Stomach smooth muscle (tissue), 2 donors: ENCODE data around the gene CKMT2.
"Not testable (repeated sequence)": the region's sequence is repeated elsewhere in the genome, so short reads cannot be mapped to it uniquely, and the experiment has no call there.

ENCODE experiments used
- H3K27ac ChIP-seq: one replicate; pipeline ENCODE4 v1.7.0; 2013; ENCODE audit warnings: mild to moderate bottlenecking, low read length, inconsistent platforms
- H3K27me3 ChIP-seq, 2 donors: one replicate each; pipeline ENCODE4 v1.7.0; 2013; ENCODE audit warnings: low read length in 2 of 2; ENCODE audit not compliant: insufficient read depth in 2 of 2, control insufficient read depth in 1 of 2
- H3K36me3 ChIP-seq, 2 donors: one replicate each; pipeline ENCODE4 v1.7.0; 2013; ENCODE audit warnings: low read length in 2 of 2; ENCODE audit not compliant: control insufficient read depth in 2 of 2, insufficient read depth in 2 of 2
- H3K4me1 ChIP-seq: one replicate; pipeline ENCODE4 v1.7.0; 2013; ENCODE audit warnings: low read length; ENCODE audit not compliant: control insufficient read depth, insufficient read depth
- H3K4me3 ChIP-seq, 2 donors: one replicate each; pipeline ENCODE4 v1.7.0; 2013; ENCODE audit warnings: low read length in 2 of 2
- H3K9ac ChIP-seq, 2 donors: one replicate each; pipeline ENCODE4 v1.7.0; 2013; ENCODE audit warnings: low read length in 2 of 2, mild to moderate bottlenecking in 1 of 2
- H3K9me3 ChIP-seq, 2 donors: one replicate each; pipeline ENCODE4 v1.7.0; 2013; ENCODE audit warnings: low read length in 2 of 2; ENCODE audit not compliant: control insufficient read depth in 2 of 2
- donor health status: healthy.
- donor health status: Pancreatic carcinoma.

CKMT2 gene

DNA sequence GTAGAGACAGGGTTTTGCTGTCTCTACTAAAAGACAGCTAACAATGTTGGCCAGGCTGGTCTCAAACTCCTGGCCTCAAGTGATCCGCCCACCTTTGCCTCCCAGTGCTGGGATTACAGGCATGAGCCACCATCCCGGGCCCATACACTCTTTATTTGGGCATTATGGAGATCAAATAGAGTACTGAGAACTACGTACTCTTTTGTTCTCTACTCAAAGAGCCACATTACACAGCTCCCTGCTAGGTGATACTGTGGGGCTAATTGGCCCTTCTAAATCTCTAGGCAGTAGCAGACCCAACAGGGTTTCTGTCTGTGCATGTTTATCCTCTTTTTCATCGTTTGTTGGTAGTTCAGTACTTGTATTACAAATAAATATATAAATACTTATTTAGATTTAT, 16.1 kb downstream of the CKMT2 start:
- Histone ChIP-seq H3K4me1 (peaks cover 11% of the 10 kb centered on the region), H3K36me3 (peaks cover under 1 to 20% of the 10 kb centered on the region in 2 donors), H3K9me3 (no peaks in the 10 kb centered on the region), H3K27me3 (no peaks in the 10 kb centered on the region), H3K9ac (no peak overlapping the region), H3K27ac (no peak overlapping the region), H3K4me3 (no peak overlapping the region)

DNA sequence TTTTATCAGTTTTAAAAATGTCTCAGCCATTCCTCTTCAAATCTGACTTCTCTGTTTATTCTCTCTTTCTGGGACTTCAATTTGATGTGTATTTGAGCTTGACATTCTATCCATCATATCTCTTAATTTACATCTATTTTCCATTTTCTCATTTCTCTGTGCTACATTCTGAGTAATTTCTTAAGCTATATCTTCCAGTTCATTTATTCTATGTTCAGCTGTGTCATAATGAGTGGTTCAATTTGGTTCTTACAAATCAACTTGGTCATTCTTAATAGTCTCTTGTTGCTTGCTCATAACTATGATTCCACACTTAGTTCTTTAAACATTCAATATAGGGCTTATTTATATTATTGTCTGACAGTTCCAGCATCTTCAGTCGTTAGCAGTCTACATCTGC, 16.9 kb downstream of the CKMT2 start:
- H3K27ac ChIP-seq: no peak overlapping the region
- H3K36me3 ChIP-seq: peaks cover 7 to 28% of the 10 kb centered on the region in 2 donors
- H3K4me1 ChIP-seq: peaks cover 11% of the 10 kb centered on the region
- no peak overlapping the region for H3K4me3 ChIP-seq
- no peak overlapping the region for H3K9ac ChIP-seq
- H3K27me3 ChIP-seq: no peaks in the 10 kb centered on the region
- H3K9me3 ChIP-seq: no peaks in the 10 kb centered on the region

DNA sequence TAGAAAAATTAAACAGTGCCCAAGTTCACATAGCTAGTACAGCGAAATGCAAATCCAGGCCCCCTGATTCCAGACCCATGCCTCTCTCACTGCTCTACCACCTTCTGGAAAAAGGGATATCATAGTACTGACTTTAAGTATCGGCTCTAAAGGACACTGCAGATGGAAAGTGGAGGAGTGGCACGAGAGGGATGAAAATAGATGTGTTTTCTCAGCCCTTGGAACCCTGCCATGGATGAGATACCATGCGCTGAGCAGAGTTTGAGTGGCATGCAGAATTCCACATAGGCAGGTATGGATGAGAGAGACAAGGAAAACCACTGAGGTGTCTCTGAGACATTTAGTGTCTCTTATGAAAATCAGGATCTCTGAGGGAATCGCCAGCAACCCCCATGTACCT, 18.8 kb downstream of the CKMT2 start:
- Histone ChIP-seq H3K4me1 (peaks cover 5% of the 10 kb centered on the region), H3K9ac (no peak overlapping the region), H3K9me3 (no peaks in the 10 kb centered on the region), H3K36me3 (peaks cover 10 to 31% of the 10 kb centered on the region in 2 donors), H3K4me3 (no peak overlapping the region), H3K27ac (no peak overlapping the region), H3K27me3 (no peaks in the 10 kb centered on the region)

DNA sequence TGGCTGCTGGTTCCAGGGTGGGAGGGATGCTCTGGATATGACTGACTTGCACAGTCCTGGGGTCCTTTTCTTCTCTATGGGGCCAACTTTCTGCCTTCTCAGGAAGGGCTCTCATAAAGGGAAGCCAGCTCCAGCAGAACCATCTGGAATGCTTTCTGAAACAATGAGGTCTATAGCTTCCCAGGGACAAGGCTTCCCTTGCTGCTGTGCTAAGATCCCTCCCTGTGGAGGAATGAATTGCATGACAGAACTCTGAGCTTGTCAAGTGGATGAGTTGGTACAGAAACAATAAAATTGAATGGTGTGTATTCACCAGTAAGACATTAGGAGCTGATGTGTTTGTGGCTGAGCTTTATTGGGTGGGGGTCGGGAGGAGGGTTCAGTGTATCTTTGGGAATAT, 19.8 kb downstream of the CKMT2 start:
- H3K4me1 ChIP-seq: peaks cover 4% of the 10 kb centered on the region
- no peak overlapping the region for H3K9ac ChIP-seq
- H3K27ac ChIP-seq: no peak overlapping the region
- no peak overlapping the region for H3K4me3 ChIP-seq
- H3K9me3 ChIP-seq: no peaks in the 10 kb centered on the region
- peaks cover 10 to 31% of the 10 kb centered on the region in 2 donors for H3K36me3 ChIP-seq
- H3K27me3 ChIP-seq: no peaks in the 10 kb centered on the region

DNA sequence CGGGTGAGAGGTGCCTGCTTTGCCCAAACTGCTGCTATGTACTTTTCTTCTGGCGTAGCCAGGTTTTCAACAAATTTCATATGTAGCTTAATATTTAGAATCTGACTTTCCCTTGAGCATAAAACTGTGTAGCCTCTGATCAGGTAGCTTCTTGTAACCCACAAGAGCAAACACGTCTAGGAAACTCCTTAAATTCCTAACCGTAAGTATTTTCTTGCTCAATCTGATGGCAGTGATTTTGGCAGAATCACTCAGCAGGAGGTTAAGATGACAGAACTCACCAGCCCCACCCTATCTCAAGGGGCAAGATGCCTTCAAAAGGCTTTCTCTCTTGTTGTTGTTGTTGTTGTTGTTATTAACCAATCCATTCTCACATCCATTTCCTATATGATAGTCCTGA, 20.8 kb downstream of the CKMT2 start:
- no peaks in the 10 kb centered on the region for H3K9me3 ChIP-seq
- no peak overlapping the region for H3K4me3 ChIP-seq
- no peaks in the 10 kb centered on the region for H3K4me1 ChIP-seq
- no peak overlapping the region for H3K27ac ChIP-seq
- H3K36me3 ChIP-seq: peaks cover 12 to 32% of the 10 kb centered on the region in 2 donors
- H3K9ac ChIP-seq: no peak overlapping the region
- no peaks in the 10 kb centered on the region for H3K27me3 ChIP-seq

DNA sequence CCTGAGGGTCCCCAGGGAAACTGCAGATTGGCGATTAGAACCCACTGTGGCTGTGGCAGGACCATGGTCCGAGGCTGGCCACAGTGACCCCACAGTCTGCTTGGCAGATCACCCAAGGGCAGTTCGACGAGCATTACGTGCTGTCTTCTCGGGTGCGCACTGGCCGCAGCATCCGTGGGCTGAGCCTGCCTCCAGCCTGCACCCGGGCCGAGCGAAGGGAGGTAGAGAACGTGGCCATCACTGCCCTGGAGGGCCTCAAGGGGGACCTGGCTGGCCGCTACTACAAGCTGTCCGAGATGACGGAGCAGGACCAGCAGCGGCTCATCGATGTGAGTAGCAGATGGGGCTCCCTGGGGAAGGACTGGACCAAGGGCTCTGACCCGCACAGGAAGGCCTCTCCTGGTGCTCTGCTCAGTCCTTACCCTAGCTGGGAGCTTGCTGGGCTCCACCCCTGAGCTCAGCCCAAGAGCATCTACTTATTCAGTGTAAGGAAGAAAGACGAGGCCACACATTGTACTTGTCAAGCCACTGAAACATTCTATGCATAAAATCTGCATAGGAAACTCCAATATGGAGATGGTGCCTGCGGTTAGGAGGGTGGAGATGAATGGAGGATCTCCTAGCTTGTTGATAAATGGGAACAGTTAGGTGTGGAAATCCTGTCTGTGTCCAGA, 21.9 kb downstream of the CKMT2 start:
- H3K36me3 ChIP-seq: peaks cover 21 to 38% of the 10 kb centered on the region in 2 donors

DNA sequence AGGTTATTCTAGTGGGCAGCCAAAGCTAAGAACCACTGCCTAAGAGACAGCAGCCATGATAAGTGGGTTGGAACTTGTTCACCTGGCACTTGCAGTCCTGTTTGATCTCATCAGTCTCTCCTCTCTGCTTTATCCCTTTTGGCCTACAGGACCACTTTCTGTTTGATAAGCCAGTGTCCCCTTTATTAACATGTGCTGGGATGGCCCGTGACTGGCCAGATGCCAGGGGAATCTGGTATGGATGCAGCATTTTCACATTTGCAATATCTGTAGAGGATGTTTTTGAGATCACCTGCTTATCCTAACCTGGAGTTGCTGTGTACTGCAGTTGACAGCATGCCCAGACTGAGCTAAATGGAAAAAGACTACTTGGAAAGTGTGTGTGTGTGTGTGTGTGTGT, 23.6 kb downstream of the CKMT2 start:
- Histone ChIP-seq H3K9me3 (no peaks in the 10 kb centered on the region), H3K4me1 (no peaks in the 10 kb centered on the region), H3K9ac (no peak overlapping the region), H3K27ac (no peak overlapping the region), H3K27me3 (no peaks in the 10 kb centered on the region), H3K36me3 (peaks cover 21 to 35% of the 10 kb centered on the region in 2 donors), H3K4me3 (no peak overlapping the region)

More for the DNA sequence above, 21.9 kb downstream of the CKMT2 start:
- Histone ChIP-seq H3K27me3 (no peaks in the 10 kb centered on the region), H3K27ac (no peak overlapping the region), H3K4me3 (no peak overlapping the region), H3K4me1 (no peaks in the 10 kb centered on the region), H3K9ac (no peak overlapping the region), H3K9me3 (no peaks in the 10 kb centered on the region)

DNA sequence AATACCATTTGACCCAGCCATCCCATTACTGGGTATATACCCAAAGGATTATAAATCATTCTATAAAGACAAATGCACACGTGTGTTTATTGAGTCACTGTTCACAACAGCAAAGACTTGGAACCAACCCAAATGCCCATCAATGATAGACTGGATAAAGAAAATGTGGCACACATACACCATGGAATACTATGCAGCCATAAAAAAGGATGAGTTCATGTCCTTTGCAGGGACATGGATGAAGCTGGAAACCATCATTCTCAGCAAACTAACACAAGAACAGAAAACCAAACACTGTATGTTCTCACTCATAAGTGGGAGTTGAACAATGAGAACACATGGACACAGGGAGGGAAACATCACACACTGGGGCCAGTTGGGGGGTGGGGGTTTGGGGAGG, 29.7 kb downstream of the CKMT2 start:
- not testable (repeated sequence) for H3K4me1 ChIP-seq, H3K4me3 ChIP-seq, H3K9me3 ChIP-seq, H3K9ac ChIP-seq, H3K27me3 ChIP-seq, H3K27ac ChIP-seq
- H3K36me3 ChIP-seq: peaks cover 9 to 14% of the 10 kb centered on the region in 2 donors

DNA sequence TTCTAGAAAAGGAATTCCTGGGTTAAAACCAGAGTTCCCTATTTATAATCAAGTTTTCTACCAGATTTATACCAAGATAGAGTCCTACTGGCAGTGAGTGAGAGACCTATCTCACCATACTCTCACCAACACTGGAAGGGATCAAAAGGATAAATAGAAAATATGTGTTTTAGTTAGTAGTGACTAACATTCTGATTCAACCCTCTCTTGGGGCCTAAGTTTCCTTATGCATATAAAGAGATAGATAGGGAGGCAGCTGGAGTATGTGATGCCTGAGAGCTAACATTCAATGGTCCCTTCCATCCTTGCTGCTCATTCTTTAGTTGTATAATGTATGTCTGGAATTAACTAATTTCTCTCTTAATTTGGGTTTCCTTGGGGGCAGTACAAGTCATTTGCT, 32.0 kb downstream of the CKMT2 start:
- no peak overlapping the region for H3K27ac ChIP-seq
- no peak overlapping the region for H3K4me3 ChIP-seq

DNA sequence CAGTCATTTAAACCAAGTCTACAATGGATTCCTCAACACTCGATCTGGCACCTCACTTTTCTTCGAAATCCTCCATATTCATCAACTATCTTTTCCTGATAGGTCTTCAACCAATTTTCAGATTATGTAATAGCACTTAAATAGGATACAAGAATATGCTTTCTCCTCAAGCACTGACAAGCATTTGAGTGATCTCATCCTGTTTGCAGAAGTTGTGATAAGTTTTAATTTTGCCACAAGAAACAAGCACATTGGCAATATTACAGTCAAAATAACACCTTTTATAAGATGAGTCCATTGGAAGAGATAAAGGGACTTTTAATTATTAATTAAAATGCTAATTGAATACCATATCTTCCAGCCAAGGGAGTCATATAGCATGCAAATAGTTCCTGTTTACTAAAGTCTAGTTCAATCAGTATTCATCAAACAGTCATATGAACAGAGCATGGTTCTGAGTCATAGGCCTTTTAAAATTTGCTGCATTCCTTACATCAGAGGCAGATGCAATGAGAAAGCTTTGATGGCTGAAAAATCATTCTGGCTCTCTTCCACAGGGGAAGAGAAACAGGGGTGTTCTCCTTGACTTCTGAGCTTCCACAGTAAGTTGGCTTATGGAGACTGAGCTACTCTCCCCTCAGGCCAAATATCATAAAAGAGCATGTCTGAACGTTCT, 35.5 kb downstream of the CKMT2 start:
- Histone ChIP-seq H3K36me3 (peaks cover 2 to 3% of the 10 kb centered on the region in 2 donors), H3K9ac (no peak overlapping the region), H3K27ac (no peak overlapping the region)

More for the DNA sequence above, 32.0 kb downstream of the CKMT2 start:
- Histone ChIP-seq H3K9me3 (no peaks in the 10 kb centered on the region), H3K27me3 (no peaks in the 10 kb centered on the region), H3K36me3 (peaks cover 2 to 3% of the 10 kb centered on the region in 2 donors), H3K9ac (no peak overlapping the region), H3K4me1 (no peaks in the 10 kb centered on the region)

DNA sequence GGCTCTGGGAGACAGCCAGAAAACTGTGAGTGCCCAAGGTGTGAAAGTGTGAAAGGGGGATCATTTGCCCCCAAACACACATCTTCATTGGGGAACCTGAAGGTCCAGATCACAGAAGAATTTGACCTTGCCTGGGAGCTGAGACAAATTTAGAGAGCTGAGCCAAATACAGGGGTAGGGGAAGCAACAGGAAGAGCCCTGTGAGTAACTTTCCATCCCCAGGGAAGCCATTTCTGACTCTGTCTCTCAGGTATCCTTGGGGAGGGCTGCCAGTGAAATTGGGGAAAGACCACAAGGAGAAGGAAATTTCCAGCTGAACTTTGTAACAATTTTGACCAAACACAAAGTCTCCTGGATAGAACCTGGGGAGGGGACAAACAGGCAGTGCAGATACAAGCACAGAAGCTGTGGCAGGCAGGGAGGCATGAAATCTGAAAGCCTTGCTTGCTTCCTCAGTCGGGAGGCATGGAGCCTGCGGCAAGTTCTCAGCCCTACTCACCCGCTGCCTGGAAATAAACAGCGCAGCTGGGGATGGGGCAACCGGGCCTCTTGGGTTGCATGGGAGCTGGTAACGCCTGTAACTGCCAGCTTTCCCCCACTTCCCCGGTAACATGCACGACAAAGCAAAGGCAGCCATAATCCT, 36.8 kb downstream of the CKMT2 start:
- no peak overlapping the region for H3K9ac ChIP-seq
- H3K27ac ChIP-seq: no peak overlapping the region
- no peaks in the 10 kb centered on the region for H3K36me3 ChIP-seq
- H3K4me3 ChIP-seq: no peak overlapping the region
- peaks cover 0 to 3% of the 10 kb centered on the region in 2 donors for H3K9me3 ChIP-seq
- no peaks in the 10 kb centered on the region for H3K4me1 ChIP-seq
- no peaks in the 10 kb centered on the region for H3K27me3 ChIP-seq

More for the DNA sequence above, 35.5 kb downstream of the CKMT2 start:
- Histone ChIP-seq H3K4me3 (no peak overlapping the region), H3K9me3 (no peaks in the 10 kb centered on the region), H3K4me1 (no peaks in the 10 kb centered on the region), H3K27me3 (no peaks in the 10 kb centered on the region)
